Measurements from ENCODE around the gene STX2. TPM values are rescaled to one million over a fixed set of nuclear protein-coding genes. Genes with fewer than 3 reads are reported as not detected.
A peak's percentile ranks its signal among the peaks of the same experiment; 100 is the strongest.
"Not testable (repeated sequence)": the region's sequence is repeated elsewhere in the genome, so short reads cannot be mapped to it uniquely, and the experiment has no call there.

Gene STX2
- total and polyA plus RNA-seq, 9 donors: 14.6 to 24.7 (median 17.9) TPM

DNA sequence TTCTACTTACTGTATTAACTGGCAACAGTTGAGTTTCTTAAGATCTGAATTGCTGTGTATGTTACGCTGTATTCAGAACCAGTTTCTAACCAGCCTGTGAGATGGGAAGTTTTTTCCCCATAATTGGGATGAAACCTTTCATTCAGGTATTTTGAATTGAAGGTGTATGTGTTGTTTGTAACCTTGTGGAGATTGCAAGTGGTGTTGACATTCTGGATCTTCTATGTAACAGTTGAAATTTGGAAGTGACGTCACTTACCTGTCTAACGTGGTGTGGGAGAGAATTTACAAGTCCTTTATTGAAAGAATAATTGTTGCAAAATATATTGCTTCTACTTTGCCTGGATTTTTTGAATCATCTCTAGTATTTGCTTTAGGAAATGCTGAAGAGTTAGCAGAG lies 38.3 kb upstream of the STX2 start:
- H3K27me3 ChIP-seq (ENCODE audit: control insufficient read depth, insufficient read depth, low read length): no peaks in the 10 kb centered on the region
- no peak overlapping the region for H3K4me3 ChIP-seq (ENCODE audit: low read length)
- H3K27ac ChIP-seq (ENCODE audit: low read length): no peak overlapping the region
- H3K4me1 ChIP-seq (ENCODE audit: control insufficient read depth, insufficient read depth, low read length): peaks cover 5% of the 10 kb centered on the region
- H3K36me3 ChIP-seq (ENCODE audit: control insufficient read depth, insufficient read depth, low read length): peaks cover 41% of the 10 kb centered on the region
- no peak for DNase-seq
- H3K9me3 ChIP-seq (replicated peaks; ENCODE audit: control insufficient read depth, low read depth, low read length): no peaks in the 10 kb centered on the region
- WGBS (ENCODE audit: insufficient coverage): no CpG with 5 or more reads among the region's 3 CpGs

DNA sequence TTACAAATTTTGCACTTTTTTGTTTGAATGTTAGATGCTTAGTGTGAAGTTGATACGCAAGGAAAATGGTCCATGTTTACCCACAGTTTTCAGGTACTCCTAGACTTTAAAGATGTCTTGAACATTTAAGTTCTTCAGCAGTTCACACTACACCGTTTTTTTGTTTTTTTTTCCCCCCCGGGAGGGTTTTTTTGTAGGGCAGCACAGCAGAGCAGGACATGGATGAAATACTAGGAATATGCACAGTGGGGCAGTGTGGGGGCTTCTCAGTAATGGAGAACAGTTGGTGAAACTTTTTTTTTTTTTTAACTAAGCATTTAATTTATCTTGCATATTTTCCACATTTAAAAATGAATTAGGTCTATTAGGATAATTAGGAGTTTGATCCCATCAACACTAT lies 37.7 kb upstream of the STX2 start:
- Histone ChIP-seq H3K4me1 (ENCODE audit: control insufficient read depth, insufficient read depth, low read length) (peaks cover 5% of the 10 kb centered on the region), H3K9me3 (replicated peaks; ENCODE audit: control insufficient read depth, low read depth, low read length) (no peaks in the 10 kb centered on the region), H3K27me3 (ENCODE audit: control insufficient read depth, insufficient read depth, low read length) (no peaks in the 10 kb centered on the region), H3K36me3 (ENCODE audit: control insufficient read depth, insufficient read depth, low read length) (peaks cover 41% of the 10 kb centered on the region), H3K27ac (ENCODE audit: low read length) (no peak overlapping the region), H3K4me3 (ENCODE audit: low read length) (no peak overlapping the region)
- no CpG with 5 or more reads among the region's 3 CpGs for WGBS (ENCODE audit: insufficient coverage)
- no peak for DNase-seq

DNA sequence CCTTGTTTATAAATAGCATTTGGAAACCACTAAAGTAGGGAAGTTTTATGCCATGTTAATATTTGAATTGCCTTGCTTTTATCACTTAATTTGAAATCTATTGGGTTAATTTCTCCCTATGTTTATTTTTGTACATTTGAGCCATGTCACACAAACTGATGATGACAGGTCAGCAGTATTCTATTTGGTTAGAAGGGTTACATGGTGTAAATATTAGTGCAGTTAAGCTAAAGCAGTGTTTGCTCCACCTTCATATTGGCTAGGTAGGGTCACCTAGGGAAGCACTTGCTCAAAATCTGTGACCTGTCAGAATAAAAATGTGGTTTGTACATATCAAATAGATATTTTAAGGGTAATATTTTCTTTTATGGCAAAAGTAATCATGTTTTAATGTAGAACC lies 37.2 kb upstream of the STX2 start:
- peaks cover 41% of the 10 kb centered on the region for H3K36me3 ChIP-seq (ENCODE audit: control insufficient read depth, insufficient read depth, low read length)
- H3K4me1 ChIP-seq (ENCODE audit: control insufficient read depth, insufficient read depth, low read length): peaks cover 7% of the 10 kb centered on the region

DNA sequence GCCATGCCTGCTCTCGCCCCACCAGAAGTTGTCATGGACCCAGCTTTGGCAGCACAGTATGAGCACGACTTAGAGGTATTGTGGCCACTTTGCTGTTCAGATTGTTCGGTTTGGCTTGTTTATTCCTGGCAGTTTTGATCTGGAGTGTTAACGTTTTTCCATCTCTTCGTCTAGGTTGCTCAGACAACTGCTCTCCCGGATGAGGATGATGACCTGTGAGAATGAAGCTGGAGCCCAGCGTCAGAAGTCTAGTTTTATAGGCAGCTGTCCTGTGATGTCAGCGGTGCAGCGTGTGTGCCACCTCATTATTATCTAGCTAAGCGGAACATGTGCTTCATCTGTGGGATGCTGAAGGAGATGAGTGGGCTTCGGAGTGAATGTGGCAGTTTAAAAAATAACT lies 36.7 kb upstream of the STX2 start:
- not testable (repeated sequence) for DNase-seq; H3K27me3 ChIP-seq (ENCODE audit: control insufficient read depth, insufficient read depth, low read length); H3K27ac ChIP-seq (ENCODE audit: low read length); H3K4me1 ChIP-seq (ENCODE audit: control insufficient read depth, insufficient read depth, low read length); H3K4me3 ChIP-seq (ENCODE audit: low read length); H3K9me3 ChIP-seq (replicated peaks; ENCODE audit: control insufficient read depth, low read depth, low read length)
- peaks cover 41% of the 10 kb centered on the region for H3K36me3 ChIP-seq (ENCODE audit: control insufficient read depth, insufficient read depth, low read length)
- 81% methylated on average over 3 of the region's 11 CpGs for WGBS (ENCODE audit: insufficient coverage)

More for the DNA sequence above, 37.2 kb upstream of the STX2 start:
- no peaks in the 10 kb centered on the region for H3K9me3 ChIP-seq (replicated peaks; ENCODE audit: control insufficient read depth, low read depth, low read length)
- DNase-seq: no peak
- H3K27ac ChIP-seq (ENCODE audit: low read length): no peak overlapping the region
- no peaks in the 10 kb centered on the region for H3K27me3 ChIP-seq (ENCODE audit: control insufficient read depth, insufficient read depth, low read length)
- H3K4me3 ChIP-seq (ENCODE audit: low read length): no peak overlapping the region

DNA sequence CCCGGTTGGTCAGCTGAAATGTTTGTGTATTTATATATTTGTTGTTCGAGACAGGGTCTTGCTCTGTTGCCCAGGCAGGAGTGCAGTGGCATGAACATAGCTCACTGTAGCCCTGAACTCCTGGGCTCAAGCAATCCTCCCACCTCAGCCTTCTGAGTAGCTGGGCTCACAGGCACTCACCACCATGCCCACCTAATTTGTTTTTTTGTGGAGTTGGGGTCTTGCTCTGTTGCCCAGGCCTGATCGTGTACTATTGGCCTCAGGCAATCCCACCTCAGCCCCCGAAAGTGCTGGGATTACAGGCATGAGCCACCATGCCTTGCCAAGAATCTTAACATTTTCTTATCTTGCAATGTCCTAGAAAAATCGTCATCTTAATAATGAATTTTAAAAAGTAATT lies 36.1 kb upstream of the STX2 start:
- Histone ChIP-seq H3K4me1 (ENCODE audit: control insufficient read depth, insufficient read depth, low read length) (peaks cover 10% of the 10 kb centered on the region), H3K27me3 (ENCODE audit: control insufficient read depth, insufficient read depth, low read length) (no peaks in the 10 kb centered on the region), H3K36me3 (ENCODE audit: control insufficient read depth, insufficient read depth, low read length) (peaks cover 41% of the 10 kb centered on the region), H3K4me3 (ENCODE audit: low read length) (no peak overlapping the region), H3K27ac (ENCODE audit: low read length) (no peak overlapping the region), H3K9me3 (replicated peaks; ENCODE audit: control insufficient read depth, low read depth, low read length) (no peaks in the 10 kb centered on the region)
- no peak for DNase-seq
- WGBS (ENCODE audit: insufficient coverage): no CpG with 5 or more reads among the region's 5 CpGs

DNA sequence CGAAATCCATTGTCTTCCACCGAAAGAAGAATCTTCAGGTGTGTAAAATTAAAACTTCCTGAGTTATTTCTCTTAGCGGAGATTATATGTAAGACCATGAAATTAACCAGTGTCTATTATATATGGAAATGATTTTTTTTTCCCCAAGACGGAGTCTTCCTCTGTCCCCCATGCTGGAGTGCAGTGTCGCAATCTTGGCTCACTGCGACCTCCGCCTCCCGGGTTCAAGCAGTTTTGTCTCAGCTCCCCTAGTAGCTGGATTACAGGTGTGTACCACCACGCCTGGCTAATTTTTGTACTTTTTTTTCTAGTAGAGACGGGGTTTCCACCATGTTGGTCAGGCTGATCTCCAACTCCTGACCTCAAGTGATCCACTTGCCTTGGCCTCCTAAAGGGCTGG lies 35.6 kb upstream of the STX2 start:
- 86% methylated on average over 5 of the region's 10 CpGs for WGBS (ENCODE audit: insufficient coverage)
- no peak overlapping the region for H3K4me3 ChIP-seq (ENCODE audit: low read length)

DNA sequence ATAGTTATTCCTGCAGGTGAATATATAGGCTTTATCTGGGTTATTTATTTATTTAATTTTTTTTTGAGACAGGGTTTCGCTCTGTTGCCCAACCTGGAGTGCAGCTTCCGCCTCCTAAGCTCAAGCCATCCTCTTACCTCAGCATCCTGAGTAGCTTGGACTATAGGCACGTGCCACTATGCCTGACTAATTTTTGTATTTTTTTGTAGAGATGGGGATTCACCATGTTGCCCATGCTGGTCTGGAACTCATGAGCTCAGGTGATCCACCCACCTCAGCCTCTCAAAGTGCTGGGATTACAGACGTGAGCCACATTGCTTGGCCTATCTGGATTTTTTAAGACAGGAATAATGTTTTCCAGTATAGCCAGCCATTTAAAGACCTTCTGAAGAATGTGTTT lies 34.8 kb upstream of the STX2 start:
- no peaks in the 10 kb centered on the region for H3K27me3 ChIP-seq (ENCODE audit: control insufficient read depth, insufficient read depth, low read length)
- no peak overlapping the region for H3K4me3 ChIP-seq (ENCODE audit: low read length)
- no peaks in the 10 kb centered on the region for H3K9me3 ChIP-seq (replicated peaks; ENCODE audit: control insufficient read depth, low read depth, low read length)
- H3K36me3 ChIP-seq (ENCODE audit: control insufficient read depth, insufficient read depth, low read length): peaks cover 41% of the 10 kb centered on the region
- DNase-seq: no peak
- WGBS (ENCODE audit: insufficient coverage): no CpG with 5 or more reads among the region's 4 CpGs
- H3K4me1 ChIP-seq (ENCODE audit: control insufficient read depth, insufficient read depth, low read length): peaks cover 10% of the 10 kb centered on the region
- H3K27ac ChIP-seq (ENCODE audit: low read length): no peak overlapping the region

More for the DNA sequence above, 35.6 kb upstream of the STX2 start:
- no peak overlapping the region for H3K27ac ChIP-seq (ENCODE audit: low read length)
- no peaks in the 10 kb centered on the region for H3K9me3 ChIP-seq (replicated peaks; ENCODE audit: control insufficient read depth, low read depth, low read length)
- peaks cover 41% of the 10 kb centered on the region for H3K36me3 ChIP-seq (ENCODE audit: control insufficient read depth, insufficient read depth, low read length)
- peaks cover 10% of the 10 kb centered on the region for H3K4me1 ChIP-seq (ENCODE audit: control insufficient read depth, insufficient read depth, low read length)
- DNase-seq: no peak
- no peaks in the 10 kb centered on the region for H3K27me3 ChIP-seq (ENCODE audit: control insufficient read depth, insufficient read depth, low read length)

DNA sequence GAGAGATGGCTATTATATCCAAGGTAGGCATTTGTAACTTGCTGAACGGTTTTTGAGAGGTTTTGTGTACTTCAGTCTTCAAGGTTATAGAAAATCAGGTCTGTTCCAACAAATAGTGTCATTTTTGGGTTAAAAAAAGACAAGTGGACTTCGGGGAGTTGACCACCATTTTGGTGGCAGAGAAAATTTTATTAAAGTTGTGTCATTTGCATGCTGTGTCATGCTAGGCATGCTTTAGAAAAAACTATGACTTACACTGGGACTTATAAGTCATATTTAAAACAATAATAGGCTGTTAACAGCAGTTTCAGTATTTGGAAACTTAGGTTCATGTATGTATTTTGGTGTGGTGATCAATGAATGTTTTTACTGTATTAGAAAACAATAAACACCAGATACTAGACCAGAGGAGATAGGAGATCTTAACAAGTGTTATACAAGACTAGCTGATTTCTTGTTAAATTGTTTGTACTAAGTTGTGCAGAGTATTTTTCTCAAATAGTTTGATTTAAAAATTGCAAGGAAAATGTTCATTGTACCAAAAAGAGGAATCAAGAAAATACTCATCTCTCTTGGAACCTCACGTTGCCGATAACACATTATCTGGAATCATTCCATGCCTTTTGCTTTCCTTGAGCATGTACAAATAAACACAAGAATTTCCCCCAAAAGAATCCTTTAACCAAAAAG lies 34.2 kb upstream of the STX2 start:
- Histone ChIP-seq H3K27me3 (ENCODE audit: control insufficient read depth, insufficient read depth, low read length) (no peaks in the 10 kb centered on the region), H3K27ac (ENCODE audit: low read length) (no peak overlapping the region), H3K9me3 (replicated peaks; ENCODE audit: control insufficient read depth, low read depth, low read length) (no peaks in the 10 kb centered on the region), H3K36me3 (ENCODE audit: control insufficient read depth, insufficient read depth, low read length) (peaks cover 38% of the 10 kb centered on the region), H3K4me1 (ENCODE audit: control insufficient read depth, insufficient read depth, low read length) (peaks cover 10% of the 10 kb centered on the region), H3K4me3 (ENCODE audit: low read length) (peak overlapping the region; percentile 78)
- no peak for DNase-seq
- WGBS (ENCODE audit: insufficient coverage): 7% methylated on average over 2 of the region's 4 CpGs

DNA sequence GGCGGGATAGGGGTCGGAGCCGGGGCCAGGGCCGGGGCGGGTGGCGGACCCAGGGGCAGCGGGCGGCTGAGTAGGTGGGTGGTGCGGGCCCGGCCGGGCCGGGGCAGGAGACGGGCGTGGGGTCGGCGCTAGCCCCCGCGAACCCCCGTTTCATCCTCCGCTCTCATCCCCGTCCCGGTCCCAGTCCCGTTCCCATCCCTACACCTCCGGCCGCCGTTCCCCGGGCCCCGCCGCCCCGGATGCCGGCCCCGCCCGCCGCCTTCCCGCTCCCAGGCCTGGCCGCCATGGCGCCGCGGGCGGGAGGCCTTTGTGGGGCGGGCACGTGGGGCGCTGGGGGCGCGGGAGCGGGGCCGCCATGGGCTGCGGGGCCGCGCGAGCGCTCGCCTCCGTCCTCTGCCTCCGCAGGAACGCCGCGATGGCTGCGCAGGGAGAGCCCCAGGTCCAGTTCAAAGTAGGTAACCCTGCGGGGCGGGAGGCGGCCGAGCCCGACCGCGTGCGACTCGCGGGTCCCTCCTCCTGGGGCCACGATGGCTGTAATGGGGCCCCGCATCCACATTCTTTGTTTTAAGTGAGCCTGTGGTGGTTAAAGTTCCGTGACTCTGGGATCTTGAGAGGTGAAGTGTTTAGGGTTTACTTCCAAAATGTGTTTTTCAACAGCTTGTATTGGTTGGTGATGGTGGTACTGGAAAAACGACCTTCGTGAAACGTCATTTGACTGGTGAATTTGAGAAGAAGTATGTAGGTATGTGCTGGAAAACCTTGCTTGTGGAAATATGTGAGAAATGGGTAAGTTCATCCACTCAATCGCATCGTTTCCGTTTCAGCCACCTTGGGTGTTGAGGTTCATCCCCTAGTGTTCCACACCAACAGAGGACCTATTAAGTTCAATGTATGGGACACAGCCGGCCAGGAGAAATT lies 33.4 kb upstream of the STX2 start:
- DNase-seq: peak; percentile 58
- under 1% methylated on average over 65 of the region's 79 CpGs for WGBS (ENCODE audit: insufficient coverage)

More for the DNA sequence above, 33.4 kb upstream of the STX2 start:
- H3K4me1 ChIP-seq (ENCODE audit: control insufficient read depth, insufficient read depth, low read length): peaks cover 10% of the 10 kb centered on the region
- peak overlapping the region; percentile 78 for H3K4me3 ChIP-seq (ENCODE audit: low read length)
- peaks cover 37% of the 10 kb centered on the region for H3K36me3 ChIP-seq (ENCODE audit: control insufficient read depth, insufficient read depth, low read length)
- peak overlapping the region; percentile 74 for H3K27ac ChIP-seq (ENCODE audit: low read length)
- H3K9me3 ChIP-seq (replicated peaks; ENCODE audit: control insufficient read depth, low read depth, low read length): no peaks in the 10 kb centered on the region
- no peaks in the 10 kb centered on the region for H3K27me3 ChIP-seq (ENCODE audit: control insufficient read depth, insufficient read depth, low read length)
